ELR (cell line): ENCODE data around the gene MAPT.

Source experiments
- DNase-seq: peaks from one replicate; pipeline ENCODE4 v3.0.0-alpha.2; 2015; ENCODE audit warnings: low read depth

The MAPT gene

DNA sequence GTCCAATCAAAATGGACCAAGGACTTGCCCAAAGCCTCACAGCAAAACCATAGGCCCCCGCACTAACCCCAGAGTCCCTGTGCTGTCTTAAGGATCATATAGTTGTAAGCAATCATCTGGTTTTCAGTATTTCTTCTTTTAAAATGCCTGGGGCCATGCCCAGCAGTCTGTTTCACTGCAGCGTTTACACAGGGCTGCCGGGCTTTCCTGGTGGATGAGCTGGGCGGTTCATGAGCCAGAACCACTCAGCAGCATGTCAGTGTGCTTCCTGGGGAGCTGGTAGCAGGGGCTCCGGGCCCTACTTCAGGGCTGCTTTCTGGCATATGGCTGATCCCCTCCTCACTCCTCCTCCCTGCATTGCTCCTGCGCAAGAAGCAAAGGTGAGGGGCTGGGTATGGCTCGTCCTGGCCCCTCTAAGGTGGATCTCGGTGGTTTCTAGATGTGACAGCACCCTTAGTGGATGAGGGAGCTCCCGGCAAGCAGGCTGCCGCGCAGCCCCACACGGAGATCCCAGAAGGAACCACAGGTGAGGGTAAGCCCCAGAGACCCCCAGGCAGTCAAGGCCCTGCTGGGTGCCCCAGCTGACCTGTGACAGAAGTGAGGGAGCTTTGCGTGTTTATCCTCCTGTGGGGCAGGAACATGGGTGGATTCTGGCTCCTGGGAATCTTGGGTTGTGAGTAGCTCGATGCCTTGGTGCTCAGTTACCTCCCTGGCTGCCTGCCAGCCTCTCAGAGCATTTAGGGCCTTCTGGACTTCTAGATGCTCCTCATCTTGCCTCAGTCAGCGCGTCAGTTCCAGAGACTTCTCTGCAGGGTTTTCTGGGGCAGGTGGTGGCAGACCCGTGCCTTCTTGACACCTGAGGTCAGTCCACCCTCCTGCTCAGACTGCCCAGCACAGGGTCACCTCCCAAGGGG, 79.8 kb downstream of the MAPT start:
- DNase-seq: no peak

DNA sequence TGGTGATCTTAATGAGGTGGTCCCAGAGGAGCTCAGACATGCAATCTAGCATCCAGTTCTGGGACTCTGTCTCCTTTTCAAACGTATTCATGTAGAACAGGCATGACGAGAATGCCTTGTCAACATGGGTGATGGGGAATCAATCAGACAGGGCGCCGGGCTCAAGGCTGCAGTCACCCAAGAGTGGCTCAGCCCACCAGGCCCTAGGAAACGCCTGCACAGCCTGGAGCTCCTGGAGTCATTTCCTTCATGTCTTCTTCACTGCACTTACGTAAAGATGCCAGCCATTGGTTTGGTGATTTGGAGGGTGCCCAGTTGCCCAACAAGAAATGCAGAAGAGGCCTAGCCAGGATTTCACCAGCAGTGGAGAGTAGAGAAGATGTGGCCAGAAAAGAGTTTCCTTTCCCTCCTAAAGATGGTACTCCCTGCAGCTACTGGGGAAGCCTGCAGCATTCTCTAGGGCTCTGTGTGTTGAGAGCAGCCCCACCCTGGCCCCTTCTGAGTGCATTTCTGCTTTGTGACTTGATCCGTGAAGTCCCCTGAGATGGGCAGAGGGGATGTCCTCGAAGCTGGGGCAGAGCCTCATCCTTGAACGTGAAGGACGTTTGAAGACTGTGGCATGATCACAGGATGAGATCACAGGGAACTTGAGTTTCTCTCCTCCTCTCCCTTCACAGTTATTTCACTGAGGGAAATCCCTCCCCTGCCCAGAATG, 80.7 kb downstream of the MAPT start:
- no peak for DNase-seq

GRCh38 chr17:45975640-45976295, 81.4 kb downstream of the MAPT start:
- DNase-seq: no peak

DNA sequence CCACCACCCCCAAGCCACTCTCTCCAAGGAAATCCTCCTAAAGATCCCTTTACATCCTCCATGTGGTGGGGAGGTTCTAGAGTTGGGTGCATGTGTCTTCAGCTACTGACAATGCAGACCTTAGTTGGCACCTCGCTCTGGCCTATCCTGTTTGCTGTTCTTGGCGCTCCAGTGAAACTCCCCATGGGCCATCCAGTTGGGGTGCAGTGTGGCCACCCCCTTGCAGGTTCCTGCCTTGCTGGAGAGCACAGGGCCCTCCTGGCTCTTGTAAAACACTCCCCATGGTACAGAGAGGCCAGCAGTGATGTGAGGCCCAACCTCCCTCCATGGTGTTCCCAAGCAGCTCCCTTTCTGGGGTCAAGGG, 82.0 kb downstream of the MAPT start:
- DNase-seq: no peak

DNA sequence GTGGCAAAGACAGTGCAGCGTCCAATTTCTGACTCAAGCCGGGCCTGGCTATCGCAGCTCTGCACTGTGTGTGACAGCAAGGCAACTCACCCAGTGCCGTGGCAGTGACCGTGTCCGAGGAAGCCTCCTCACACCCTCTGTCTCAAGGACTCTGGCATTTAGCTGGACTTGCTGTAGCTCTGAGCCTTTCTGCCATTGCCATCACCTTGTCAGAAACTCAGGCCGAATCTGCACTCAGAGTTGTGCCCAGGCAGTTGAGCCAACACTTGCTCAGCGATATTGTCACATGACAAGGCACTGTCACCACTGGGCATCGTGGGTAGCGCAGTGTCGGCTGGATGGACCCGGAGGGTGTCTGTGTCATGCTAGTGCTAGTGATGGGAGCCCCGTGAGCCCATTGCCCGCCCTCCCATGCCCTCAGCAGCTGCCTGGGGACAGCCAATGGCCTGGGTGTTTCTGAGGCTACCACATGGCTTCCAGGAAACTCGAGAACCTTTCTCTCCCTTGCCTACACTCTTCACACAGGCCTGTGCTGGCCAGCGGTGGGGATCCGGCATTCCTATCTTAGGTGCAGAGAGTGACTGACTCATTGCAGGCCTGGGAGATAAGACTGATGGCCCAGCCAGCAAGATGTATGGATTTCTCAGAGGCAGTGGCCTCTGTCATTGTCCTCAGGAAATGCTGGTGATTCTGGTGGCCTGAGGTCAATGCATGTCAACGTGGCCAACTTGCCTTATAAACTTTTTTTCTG, 82.6 kb downstream of the MAPT start:
- DNase-seq: peak; percentile 31

GRCh38 chr17:45977506-45977824, 83.1 kb downstream of the MAPT start:
- DNase-seq: no peak

GRCh38 chr17:45977976-45978626, 83.7 kb downstream of the MAPT start:
- DNase-seq: no peak

DNA sequence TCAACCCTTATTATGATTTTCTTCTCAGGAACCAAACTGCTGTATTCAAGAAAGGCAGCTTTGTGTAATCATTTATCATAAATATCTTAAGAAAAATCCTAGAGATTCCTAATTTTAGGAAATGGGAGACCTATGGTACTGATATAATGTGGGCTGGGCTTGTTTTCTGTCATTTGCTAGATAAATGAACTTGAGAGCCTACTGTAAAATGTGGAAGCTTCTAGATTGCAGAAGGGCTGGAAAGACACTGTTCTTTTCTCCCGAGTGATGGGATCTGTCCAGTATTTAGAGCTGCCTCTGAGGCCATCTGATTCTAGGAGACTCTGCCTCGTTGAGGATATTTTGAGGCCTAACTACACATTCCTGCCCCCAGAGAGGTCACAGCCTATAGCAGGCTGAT, 84.8 kb downstream of the MAPT start:
- DNase-seq: no peak

DNA sequence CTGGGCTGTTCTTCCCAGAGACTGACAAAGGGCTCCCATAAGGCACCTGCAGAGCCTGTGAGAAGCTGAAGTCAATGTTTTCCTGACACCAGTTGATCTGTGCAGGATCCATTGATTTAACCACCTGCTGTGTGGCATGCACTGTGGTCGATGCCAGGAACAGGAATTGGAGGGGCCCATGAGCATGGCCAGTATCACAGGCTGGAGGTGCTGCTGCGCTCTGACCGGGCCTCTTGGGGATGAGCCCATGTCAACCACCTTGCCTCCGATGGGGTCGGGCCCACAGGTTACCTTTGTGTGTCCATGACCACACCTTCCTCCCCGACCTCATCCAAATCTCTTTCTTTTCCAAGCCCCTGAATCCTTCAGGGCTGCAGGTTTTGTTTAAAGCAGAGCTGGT, 86.5 kb downstream of the MAPT start:
- DNase-seq: no peak

GRCh38 chr17:45981306-45981705, 87.0 kb downstream of the MAPT start:
- no peak for DNase-seq

- DNase-seq: no peak
These were observed 88.6 kb downstream of the MAPT start for GRCh38 chr17:45982791-45983613.

DNA sequence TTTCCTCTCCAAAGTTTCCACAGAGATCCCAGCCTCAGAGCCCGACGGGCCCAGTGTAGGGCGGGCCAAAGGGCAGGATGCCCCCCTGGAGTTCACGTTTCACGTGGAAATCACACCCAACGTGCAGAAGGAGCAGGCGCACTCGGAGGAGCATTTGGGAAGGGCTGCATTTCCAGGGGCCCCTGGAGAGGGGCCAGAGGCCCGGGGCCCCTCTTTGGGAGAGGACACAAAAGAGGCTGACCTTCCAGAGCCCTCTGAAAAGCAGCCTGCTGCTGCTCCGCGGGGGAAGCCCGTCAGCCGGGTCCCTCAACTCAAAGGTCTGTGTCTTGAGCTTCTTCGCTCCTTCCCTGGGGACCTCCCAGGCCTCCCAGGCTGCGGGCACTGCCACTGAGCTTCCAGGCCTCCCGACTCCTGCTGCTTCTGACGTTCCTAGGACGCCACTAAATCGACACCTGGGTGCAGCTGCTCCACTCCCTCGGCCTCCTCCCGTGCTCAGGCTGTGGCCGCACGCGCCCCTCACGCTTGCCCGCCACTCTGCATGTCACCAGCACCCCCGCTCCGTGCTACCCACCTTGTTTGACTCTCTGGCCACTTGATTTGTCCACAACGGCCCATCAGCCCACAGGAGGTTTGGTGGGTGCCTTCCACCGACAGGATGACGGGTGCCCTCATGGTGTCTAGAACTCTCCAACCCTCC, 89.4 kb downstream of the MAPT start:
- no peak for DNase-seq

- DNase-seq: no peak
These were observed 90.0 kb downstream of the MAPT start for GRCh38 chr17:45984368-45984767.

GRCh38 chr17:45985447-45985846, 91.1 kb downstream of the MAPT start:
- DNase-seq: no peak

DNA sequence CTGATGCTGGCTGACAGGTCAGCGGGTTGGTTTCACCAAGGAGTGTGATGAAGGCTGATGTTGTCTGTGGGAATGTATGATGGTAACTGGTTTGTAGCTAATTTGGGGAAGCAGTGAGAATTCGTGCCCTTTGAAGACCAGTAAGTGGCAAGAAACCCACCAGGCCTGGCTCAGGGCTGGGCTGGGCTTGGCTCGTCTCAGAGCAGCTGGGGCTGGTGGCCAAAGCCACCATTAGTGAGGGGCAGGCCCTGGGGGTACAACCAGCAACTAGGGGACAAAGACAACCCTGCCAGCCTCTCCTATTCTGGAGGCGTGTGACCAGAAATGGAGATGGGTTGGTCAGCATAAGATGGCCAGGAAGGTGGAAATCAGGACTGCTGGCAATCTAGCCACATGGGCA, 91.7 kb downstream of the MAPT start:
- no peak for DNase-seq

GRCh38 chr17:45987706-45988105, 93.4 kb downstream of the MAPT start:
- no peak for DNase-seq

- no peak for DNase-seq
These were observed 95.4 kb downstream of the MAPT start for GRCh38 chr17:45989759-45990158.

- DNase-seq: no peak
These were observed 96.5 kb downstream of the MAPT start for GRCh38 chr17:45990886-45991285.

GRCh38 chr17:45991341-45991740, 97.0 kb downstream of the MAPT start:
- DNase-seq: no peak

DNA sequence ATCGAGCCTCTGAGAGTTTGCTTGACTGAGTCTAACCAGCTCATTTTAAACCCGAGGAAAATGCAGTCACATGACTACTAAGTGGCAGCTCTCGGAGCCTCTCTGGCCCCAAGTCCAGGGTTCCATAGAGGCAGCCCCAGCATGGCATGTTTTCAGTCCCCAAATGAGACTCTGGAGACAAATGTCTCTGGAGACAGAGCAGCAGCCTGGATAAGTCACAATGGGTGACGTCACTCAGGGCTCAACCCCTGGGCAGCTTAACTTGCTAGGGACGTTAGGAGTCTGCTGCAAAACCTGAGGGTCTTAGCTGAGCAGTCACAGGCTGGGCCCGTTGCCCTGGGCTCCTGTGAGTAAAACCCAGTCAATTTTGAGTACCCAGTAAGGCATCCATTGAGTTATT, 97.8 kb downstream of the MAPT start:
- no peak for DNase-seq
